Gastroesophageal sphincter (tissue), 4 donors: Measurements from ENCODE around the gene C4orf33. TPM values are rescaled to one million over a fixed set of nuclear protein-coding genes. Genes with fewer than 3 reads are reported as not detected.

Experiments
- ATAC-seq: fragments of 150-250 bp; one replicate; pipeline ENCODE4 v1.9.1; 2016; ENCODE audit warnings: mild to moderate bottlenecking, moderate library complexity
- H3K27ac ChIP-seq, 4 donors: fragments of 200-600 bp; sonication (generic) in 3 of 4; 1 replicate in 3 of 4; 2 replicates in 1 of 4; pipeline ENCODE4 v1.5.1; 2016 to 2019
- H3K27me3 ChIP-seq: fragments of 200-600 bp; sonication (generic); one replicate; pipeline ENCODE4 v1.5.1; 2019
- H3K36me3 ChIP-seq, 2 donors: fragments of 200-600 bp; sonication (generic); one replicate each; pipeline ENCODE4 v1.5.1; 2019; ENCODE audit warnings: control low read depth in 1 of 2
- H3K4me1 ChIP-seq, 3 donors: fragments of 200-600 bp; sonication (generic); 1 replicate in 2 of 3; 2 replicates in 1 of 3; pipeline ENCODE4 v1.5.1; 2016 to 2019; ENCODE audit warnings: control low read depth in 2 of 3
- H3K4me3 ChIP-seq, 2 donors: fragments of 200-600 bp; sonication (generic); one replicate each; pipeline ENCODE4 v1.5.1; 2019; ENCODE audit warnings: mild to moderate bottlenecking in 1 of 2, moderate library complexity in 1 of 2
- H3K9me3 ChIP-seq, 3 donors: fragments of 200-600 bp; sonication (generic); one replicate each; pipeline ENCODE4 v1.5.1; 2017 to 2019; ENCODE audit warnings: control low read depth in 2 of 3
- EP300 ChIP-seq: sonication (generic); formaldehyde crosslinking; IDR thresholded peaks from one replicate; pipeline ENCODE4 v1.6.1; 2017; ENCODE audit warnings: antibody characterized with exemption, mild to moderate bottlenecking
- POLR2A ChIP-seq, 2 donors: fragments of 450-650 bp; IDR thresholded peaks; one replicate each; pipeline ENCODE4 v1.6.1; 2017; ENCODE audit warnings: antibody characterized with exemption in 2 of 2, mild to moderate bottlenecking in 2 of 2, moderate library complexity in 1 of 2
- POLR2AphosphoS5 ChIP-seq: sonication (generic); formaldehyde crosslinking; IDR thresholded peaks from one replicate; pipeline ENCODE4 v1.6.1; 2017; ENCODE audit warnings: antibody characterized with exemption
- WGBS, 2 donors: methylation state at CpG; one replicate each; pipeline ENCODE4 v1.1.5; 2018; ENCODE audit warnings: low coverage in 1 of 2; 5-methylcytosine and 5-hydroxymethylcytosine counted together
- total RNA-seq, 4 donors: library from RNA; depleted of rRNA; stranded (reverse); fragments of >200 nt; gene quantifications; one replicate each; pipeline ENCODE4 v1.1.0, GENCODE V29; 2016
- TF ChIP-seq, protein P1 (sequence below), 4 experiments: fragments of 200-600 bp in 2 of 4; fragments of 450-650 bp in 2 of 4; sonication (generic) in 1 of 4; IDR thresholded peaks; one replicate each; pipeline ENCODE4 v1.5.1; 2017 to 2019; ENCODE audit warnings: antibody characterized with exemption in 4 of 4, mild to moderate bottlenecking in 2 of 4, moderate library complexity in 2 of 4

Gene C4orf33
- total RNA-seq, 4 donors from 2014 or later, result 4.8 to 12.5 (median 7.6) TPM

DNA sequence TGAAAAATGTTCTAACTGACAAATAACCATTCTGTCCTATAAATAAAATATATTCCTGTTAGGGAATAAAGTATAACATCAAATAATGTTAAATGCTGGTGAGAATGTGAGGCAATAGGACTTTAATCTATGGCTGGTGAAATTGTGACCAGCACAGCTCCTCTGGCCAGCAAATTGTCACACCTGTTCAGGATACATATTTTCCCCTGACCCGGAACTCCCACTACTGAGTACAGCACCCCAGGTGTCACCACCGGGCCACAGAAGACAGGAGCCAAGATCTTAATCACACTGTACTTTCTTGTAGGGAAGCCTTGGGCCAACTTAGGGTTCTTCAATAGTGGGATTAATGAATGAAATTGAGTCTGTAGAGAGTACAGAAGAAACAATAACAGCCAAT is 33.2 kb downstream of the C4orf33 start:
- Histone ChIP-seq H3K27me3 (no peaks in the 10 kb centered on the region), H3K9me3 (peaks cover 0 to 3% (median 0%) of the 10 kb centered on the region in 3 donors), H3K27ac (no peak overlapping the region), H3K4me1 (no peaks in the 10 kb centered on the region), H3K36me3 (no peaks in the 10 kb centered on the region), H3K4me3 (no peak overlapping the region)
- WGBS, 2 donors, result 90 to 93% methylated on average over 2 of the region's 2 CpGs
- TF ChIP-seq POLR2AphosphoS5, result no peak
- TF ChIP-seq POLR2A (IDR thresholded peaks at IDR 0.05), result no peak
- TF ChIP-seq, protein P1, sequence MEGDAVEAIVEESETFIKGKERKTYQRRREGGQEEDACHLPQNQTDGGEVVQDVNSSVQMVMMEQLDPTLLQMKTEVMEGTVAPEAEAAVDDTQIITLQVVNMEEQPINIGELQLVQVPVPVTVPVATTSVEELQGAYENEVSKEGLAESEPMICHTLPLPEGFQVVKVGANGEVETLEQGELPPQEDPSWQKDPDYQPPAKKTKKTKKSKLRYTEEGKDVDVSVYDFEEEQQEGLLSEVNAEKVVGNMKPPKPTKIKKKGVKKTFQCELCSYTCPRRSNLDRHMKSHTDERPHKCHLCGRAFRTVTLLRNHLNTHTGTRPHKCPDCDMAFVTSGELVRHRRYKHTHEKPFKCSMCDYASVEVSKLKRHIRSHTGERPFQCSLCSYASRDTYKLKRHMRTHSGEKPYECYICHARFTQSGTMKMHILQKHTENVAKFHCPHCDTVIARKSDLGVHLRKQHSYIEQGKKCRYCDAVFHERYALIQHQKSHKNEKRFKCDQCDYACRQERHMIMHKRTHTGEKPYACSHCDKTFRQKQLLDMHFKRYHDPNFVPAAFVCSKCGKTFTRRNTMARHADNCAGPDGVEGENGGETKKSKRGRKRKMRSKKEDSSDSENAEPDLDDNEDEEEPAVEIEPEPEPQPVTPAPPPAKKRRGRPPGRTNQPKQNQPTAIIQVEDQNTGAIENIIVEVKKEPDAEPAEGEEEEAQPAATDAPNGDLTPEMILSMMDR (IDR thresholded peaks at IDR 0.05), result no peak
- TF ChIP-seq EP300, result no peak
- ATAC-seq, result no peak

DNA sequence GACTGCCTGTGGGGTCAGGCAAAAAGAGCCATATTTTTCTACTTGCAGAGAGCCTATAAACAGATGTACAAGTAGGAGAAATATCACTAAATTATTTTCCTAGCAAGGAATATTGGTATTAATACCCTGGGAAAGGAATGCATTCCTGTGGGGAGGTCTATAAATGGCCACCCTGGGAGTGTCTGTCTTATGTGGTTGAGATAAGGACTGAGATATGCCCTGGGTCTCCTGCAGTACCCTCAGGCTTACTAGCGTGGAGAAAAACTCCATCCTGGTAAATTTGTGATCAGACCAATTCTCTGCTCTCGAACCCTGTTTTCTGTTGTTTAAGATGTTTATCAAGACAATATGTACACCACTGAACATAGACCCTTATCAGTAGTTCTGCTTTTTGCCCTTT is 35.4 kb downstream of the C4orf33 start:
- H3K27ac ChIP-seq, result no peak overlapping the region
- no peaks in the 10 kb centered on the region for H3K27me3 ChIP-seq
- TF ChIP-seq EP300 (no peak), POLR2A (IDR thresholded peaks at IDR 0.05) (no peak), POLR2AphosphoS5 (no peak)
- TF ChIP-seq, protein P1 (IDR thresholded peaks at IDR 0.05), result no peak
- H3K9me3 ChIP-seq, result peaks cover 0 to 3% (median 0%) of the 10 kb centered on the region in 3 donors
- ATAC-seq, result no peak
- H3K36me3 ChIP-seq, result no peaks in the 10 kb centered on the region
- WGBS, 2 donors, result 85% methylated on average over 2 of the region's 2 CpGs; no CpG with 5 or more reads in 1 of the 2 donors
- no peaks in the 10 kb centered on the region for H3K4me1 ChIP-seq
- no peak overlapping the region for H3K4me3 ChIP-seq

GRCh38 chr4:129136433-129136832 is 40.5 kb downstream of the C4orf33 start:
- WGBS, 2 donors, result 100% methylated on average over 1 to 2 of the region's 8 CpGs
- ATAC-seq, result no peak

GRCh38 chr4:129138810-129139496 is 43.0 kb downstream of the C4orf33 start:
- Histone ChIP-seq H3K9me3 (no peaks in the 10 kb centered on the region), H3K27ac (no peak overlapping the region), H3K27me3 (no peaks in the 10 kb centered on the region), H3K36me3 (no peaks in the 10 kb centered on the region), H3K4me3 (no peak overlapping the region), H3K4me1 (no peaks in the 10 kb centered on the region)
- ATAC-seq, result no peak
- TF ChIP-seq POLR2AphosphoS5 (no peak), POLR2A (IDR thresholded peaks at IDR 0.05) (no peak), EP300 (no peak)
- TF ChIP-seq, protein P1 (IDR thresholded peaks at IDR 0.05), result no peak
- 32 to 60% methylated on average over 3 to 4 of the region's 6 CpGs for WGBS, 2 donors

More at GRCh38 chr4:129136433-129136832, 40.5 kb downstream of the C4orf33 start:
- Histone ChIP-seq H3K4me3 (no peak overlapping the region), H3K36me3 (no peaks in the 10 kb centered on the region), H3K27ac (no peak overlapping the region), H3K9me3 (peaks cover 0 to under 1% (median 0%) of the 10 kb centered on the region in 3 donors), H3K27me3 (no peaks in the 10 kb centered on the region), H3K4me1 (no peaks in the 10 kb centered on the region)
- TF ChIP-seq POLR2A (IDR thresholded peaks at IDR 0.05) (no peak), EP300 (no peak), POLR2AphosphoS5 (no peak)
- TF ChIP-seq, protein P1 (IDR thresholded peaks at IDR 0.05), result no peak

DNA sequence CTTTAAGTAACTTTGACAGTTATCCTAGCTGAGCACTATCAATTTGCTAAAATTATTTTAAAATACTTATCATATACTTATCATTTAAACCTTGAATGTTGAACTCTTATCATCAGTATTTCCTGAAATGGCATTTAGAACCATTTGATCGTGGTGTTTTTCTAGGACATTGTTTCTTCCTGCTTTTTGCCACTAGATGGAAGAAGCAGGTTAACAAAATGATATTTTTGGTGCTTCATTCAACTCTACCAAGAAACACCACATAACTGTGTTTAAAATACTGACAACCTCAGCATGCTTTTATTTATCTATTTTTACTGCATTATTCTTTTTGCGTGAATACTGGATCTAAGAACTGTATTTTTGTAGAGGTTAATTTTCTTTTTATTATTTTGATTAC is 44.6 kb downstream of the C4orf33 start:
- no peak for ATAC-seq
- Histone ChIP-seq H3K36me3 (no peaks in the 10 kb centered on the region), H3K4me3 (no peak overlapping the region), H3K27ac (no peak overlapping the region), H3K9me3 (no peaks in the 10 kb centered on the region), H3K27me3 (no peaks in the 10 kb centered on the region), H3K4me1 (no peaks in the 10 kb centered on the region)
- 69 to 85% methylated on average over 2 of the region's 2 CpGs for WGBS, 2 donors
- TF ChIP-seq POLR2AphosphoS5, result no peak
- TF ChIP-seq, protein P1 (IDR thresholded peaks at IDR 0.05), result no peak
- no peak for TF ChIP-seq EP300
- no peak for TF ChIP-seq POLR2A (IDR thresholded peaks at IDR 0.05)
